Measurements from ENCODE around the gene FMN1.

FMN1 gene

DNA sequence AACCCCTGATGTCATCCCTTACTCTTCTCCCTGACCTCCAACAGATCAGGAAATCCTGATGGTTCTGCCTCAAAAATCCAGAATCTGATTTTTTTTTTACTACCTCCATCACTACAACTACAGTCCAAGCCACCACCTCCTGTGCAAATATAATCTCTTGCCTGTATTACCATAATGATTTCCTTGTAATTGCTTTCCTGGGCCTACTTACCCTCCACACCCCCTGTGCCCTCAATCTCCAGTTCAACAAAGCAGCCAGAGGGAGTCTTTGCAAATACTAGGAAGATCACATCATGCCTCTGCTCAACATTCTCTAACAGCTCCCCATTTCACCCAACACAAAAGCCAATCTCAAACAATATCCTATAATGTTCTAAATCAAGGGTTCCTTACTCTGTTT is 159.9 kb downstream of the FMN1 start:
- no peak for DNase-seq
- in situ Hi-C loops (cut with MboI; ENCODE audit: low pct_unique_long_range_greater_than_20kb, low sequenced_read_pairs) = no loop called here

DNA sequence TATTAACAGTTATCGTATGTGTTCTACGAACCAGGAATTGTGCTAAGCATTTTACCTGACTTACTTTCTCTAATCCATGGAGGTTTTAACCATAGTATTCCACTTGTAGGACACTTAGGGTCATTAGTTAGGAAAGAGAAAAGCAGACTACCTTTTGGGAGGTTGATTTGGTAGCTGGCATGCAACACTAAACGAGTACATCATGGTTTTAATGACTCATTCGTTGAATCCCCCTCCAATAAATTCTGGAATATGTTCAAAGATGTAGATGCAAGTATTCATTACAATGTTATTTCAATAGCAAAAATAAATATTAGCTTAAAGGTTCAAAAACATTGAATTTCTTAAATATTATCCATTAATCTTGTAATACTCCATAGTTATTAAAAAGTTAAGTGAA is 162.5 kb downstream of the FMN1 start:
- in situ Hi-C loops (cut with MboI; ENCODE audit: low pct_unique_long_range_greater_than_20kb, low sequenced_read_pairs) = no loop called here
- DNase-seq = no peak

DNA sequence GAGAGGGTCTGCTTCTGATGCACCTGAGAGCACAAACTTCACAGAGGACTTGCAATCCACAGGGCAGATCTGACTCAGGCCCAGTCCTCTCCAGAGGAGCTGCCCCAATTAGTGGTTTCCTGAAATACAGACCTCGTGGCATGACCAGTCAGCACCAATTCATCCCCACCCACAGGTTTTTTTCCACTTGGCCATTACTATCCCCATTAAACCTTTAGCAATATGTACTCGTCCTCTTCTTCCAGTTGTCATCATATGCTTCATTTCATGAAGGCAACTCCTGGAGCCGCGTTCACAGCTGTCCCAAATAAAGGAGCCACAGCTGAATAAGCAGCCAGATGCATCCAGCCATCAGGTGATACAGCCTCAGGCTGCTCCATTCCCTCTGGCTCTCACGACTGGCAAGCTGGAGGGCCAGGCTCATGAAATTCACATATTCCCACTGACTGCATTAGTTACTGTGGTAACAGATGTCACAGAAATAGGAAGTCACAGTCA is 163.1 kb downstream of the FMN1 start:
- in situ Hi-C loops (cut with MboI; ENCODE audit: low pct_unique_long_range_greater_than_20kb, low sequenced_read_pairs) = no loop called here
- DNase-seq = no peak

DNA sequence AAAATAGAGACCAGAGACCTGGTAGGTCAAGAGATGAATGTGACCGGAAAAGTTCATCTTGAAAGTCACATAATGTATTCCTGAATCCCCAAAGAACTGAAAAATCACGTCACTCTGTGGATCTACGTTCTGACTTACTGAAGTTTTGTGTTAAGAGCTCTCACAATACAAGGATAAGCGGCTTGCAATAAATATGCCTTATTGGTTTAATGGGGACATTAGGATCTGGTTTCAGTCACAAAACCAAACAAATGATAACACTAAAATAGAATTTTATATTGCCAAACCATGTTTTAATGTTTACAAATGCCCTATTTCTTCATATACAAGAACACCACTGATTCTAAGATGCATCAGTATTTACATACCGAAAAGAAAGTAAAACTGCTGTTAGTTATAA is 164.2 kb downstream of the FMN1 start:
- DNase-seq = no peak
- in situ Hi-C loops (cut with MboI; ENCODE audit: low pct_unique_long_range_greater_than_20kb, low sequenced_read_pairs) = no loop called here

DNA sequence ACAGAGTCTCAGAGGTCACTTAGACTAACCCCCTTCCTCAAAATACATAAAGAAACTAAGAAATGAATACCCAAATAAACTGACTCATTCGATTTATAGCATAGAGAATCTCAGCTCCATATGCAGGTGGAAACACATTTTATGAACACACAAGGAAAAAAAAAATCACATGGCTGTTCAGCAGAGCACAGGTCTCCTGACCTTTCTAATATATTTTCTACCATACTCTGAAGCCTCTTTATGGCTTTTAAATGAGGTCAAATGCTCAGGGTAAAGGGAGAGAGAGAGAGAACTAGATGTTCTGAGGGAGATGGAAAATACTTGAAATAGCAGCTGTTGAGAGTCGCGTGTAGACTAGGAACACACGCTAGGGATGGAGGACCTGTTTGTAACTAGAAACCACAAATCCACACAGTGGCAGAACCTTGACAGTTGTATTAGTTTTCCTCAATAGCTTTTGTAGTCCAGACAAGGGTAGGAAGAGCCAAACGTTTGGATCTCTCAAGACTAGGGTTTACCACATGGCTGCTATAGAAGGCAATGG is 165.3 kb downstream of the FMN1 start:
- DNase-seq = no peak

DNA sequence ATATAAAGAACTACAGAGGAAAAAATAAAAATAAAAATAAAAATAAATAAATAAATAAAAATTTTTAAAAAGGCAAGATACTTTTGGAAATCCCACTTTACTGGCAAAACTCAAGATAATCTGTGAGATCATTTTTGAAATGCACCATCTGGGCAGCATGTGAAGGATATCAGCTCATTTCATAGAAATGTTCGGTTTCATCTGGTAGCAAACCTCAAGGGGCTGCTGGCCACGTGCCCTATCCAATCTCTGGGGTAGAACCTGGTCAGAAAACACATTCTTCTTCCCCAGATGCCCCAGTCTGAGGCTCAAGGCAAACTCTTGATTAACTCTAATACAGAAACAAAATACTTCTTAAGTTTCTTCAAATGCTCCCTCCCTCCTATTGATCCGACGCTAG is 166.0 kb downstream of the FMN1 start:
- no peak for DNase-seq
- in situ Hi-C loops (cut with MboI; ENCODE audit: low pct_unique_long_range_greater_than_20kb, low sequenced_read_pairs) = no loop called here

More for the DNA sequence above, 165.3 kb downstream of the FMN1 start:
- in situ Hi-C loops (cut with MboI; ENCODE audit: low pct_unique_long_range_greater_than_20kb, low sequenced_read_pairs) = no loop called here

DNA sequence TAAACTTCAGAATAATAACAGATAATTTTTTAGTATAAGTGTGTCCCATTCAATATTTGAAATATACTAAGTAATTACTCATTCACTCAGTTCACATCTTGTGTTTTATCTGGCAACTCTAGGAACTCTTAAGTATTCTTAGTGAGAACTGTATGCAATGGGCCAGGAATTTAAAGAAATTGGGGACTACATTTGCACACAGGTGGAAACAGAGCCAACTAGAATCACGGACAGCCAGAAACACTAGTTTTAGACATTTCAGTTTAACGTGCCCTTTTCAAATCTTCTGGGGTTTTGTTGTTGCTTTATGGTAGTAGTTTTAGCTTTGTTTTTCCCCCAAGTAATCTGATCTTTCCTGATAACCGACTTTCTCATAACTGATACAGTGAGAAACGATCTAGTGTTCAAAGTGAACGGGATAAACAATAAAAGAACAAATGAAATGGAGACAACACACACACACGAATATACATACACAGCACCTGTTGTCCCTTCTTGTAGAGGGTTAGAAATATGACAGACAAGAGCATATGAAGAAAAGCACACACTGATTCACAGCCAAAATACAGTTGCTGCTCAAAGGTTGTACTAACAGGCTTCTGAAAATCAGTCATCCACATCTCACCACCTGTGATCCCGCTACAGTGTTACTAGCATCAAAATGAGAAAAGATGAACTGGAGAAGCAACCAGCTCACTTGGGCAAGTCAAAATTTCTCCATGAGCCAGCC is 167.0 kb downstream of the FMN1 start:
- in situ Hi-C loops (cut with MboI; ENCODE audit: low pct_unique_long_range_greater_than_20kb, low sequenced_read_pairs) = no loop called here
- DNase-seq = no peak

DNA sequence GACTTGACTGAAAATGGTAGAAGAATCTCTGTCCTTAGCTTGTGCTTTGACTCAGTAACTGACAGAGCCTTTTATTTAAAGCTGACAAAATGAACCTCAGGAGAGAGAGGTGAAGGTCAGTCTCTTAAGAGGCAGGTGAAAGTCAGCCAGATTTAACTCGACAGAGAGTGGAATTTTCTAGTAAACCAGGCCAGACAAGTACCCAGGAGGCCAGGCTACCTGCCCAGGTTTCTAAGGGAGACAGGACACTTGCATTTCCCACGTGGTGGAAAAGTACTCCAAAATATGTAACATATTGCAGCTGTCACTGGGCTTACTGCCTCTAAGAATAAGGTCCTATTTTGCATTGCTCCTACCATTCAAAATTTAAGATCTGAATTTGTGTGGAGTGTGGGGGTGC is 167.9 kb downstream of the FMN1 start:
- DNase-seq = no peak
- in situ Hi-C loops (cut with MboI; ENCODE audit: low pct_unique_long_range_greater_than_20kb, low sequenced_read_pairs) = no loop called here

DNA sequence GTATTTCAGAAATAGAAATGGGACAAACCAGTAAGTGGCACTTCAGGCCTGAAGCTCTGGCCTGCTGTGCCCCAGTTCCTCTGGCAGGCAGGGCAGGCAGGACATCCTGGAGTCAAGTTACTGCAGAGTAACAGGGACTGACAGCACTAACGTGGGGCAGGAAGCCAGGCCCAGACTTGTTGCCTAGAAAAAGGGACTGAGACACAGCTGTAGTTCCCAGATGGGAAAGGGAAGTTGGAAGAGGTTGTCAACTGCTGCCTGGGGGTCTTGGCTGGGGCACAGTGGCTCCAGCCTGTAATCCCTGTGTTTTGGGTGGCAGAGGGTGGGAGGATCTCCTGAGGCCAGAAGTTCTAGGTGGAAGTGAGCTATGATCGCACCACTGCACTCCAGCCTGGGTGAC is 171.9 kb downstream of the FMN1 start:
- in situ Hi-C loops (cut with MboI; ENCODE audit: low pct_unique_long_range_greater_than_20kb, low sequenced_read_pairs) = no loop called here
- peak; percentile 4 for DNase-seq

DNA sequence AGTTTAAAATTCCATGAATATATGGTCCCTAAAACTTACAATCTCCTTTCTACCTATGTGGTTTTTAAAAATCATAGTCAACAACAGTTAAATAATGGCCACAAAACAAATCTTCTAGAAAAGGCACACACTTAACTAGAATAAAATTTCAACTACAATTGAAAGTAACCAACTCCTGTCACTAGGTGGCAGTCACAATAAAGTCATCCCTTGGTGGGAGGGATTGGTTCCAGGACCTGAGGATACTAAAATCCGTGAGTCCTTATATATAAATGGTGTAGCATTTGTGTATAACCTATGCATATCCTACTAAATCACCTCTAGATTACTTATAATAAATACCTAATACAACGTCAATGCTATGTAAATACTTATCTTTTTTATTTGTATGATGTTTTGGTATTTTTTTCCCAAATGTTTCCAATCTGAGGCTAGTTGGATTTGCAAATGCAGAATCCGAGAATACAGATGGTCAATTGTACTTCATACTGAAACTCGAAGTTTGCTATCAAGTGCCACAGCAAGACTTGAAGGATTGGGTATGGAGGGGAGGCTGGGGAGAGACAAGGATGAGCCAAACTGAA is 172.6 kb downstream of the FMN1 start:
- DNase-seq = peak; percentile 33
- in situ Hi-C loops (cut with MboI; ENCODE audit: low pct_unique_long_range_greater_than_20kb, low sequenced_read_pairs) = no loop called here

DNA sequence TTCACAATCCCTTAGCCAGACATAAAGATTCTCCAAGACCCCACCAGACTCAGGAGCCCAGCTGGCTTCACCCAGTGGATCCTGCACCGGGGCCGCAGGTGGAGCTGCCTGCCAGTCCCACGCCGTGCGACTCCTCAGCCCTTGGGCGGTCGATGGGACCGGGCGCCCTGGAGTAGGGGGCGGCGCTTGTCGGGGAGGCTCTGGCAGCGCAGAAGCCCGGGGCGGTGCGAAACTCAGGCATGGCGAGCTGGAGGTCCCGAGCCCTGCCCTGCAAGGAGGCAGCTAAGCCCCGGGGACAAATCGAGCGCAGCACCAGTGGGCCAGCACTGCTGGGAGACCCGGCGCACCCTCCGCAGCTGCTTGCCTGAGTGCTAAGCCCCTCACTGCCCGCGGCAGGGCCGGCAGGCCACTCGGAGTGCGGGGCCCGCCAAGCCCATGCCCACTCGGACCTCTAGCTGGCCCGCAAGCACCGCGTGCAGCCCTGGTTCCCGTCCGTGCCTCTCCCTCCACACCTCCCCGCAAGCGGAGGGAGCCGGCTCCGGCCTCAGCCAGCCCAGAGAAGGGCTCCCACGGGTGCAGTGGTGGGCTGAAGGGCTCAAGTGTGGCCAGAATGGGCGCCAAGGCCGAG is 175.0 kb downstream of the FMN1 start:
- in situ Hi-C loops (cut with MboI; ENCODE audit: low pct_unique_long_range_greater_than_20kb, low sequenced_read_pairs) = no loop called here
- DNase-seq = no peak

DNA sequence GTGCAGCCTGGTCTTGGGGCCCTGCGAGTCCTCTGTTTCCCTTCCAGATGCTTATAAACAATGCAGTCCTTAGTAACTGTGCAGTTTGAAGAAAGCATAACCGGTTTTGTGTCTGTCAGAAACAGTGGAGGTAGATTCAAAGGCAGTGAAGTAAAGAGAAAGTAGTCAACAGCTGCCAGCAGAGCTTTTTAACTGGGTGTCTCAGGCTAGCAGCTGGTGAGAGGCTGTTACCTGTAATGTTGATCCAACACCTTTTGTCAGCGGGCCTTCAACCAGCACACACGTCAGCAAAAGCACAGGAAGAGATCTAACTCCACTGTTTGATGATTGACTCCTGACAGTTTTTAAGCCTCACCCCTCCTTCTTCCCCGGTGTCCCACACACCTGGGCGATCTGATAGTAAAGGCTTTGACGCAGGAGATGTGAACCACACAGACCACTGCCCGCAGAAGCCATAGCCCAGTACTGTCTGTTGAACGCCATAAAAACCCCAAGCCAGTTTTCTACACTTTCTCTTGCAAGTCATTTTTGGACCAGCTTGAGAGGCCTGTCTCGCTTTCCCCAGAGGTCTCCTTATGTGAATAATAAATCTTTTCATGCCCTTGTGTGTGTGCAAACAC is 178.0 kb downstream of the FMN1 start:
- in situ Hi-C loops (cut with MboI; ENCODE audit: low pct_unique_long_range_greater_than_20kb, low sequenced_read_pairs) = no loop called here

DNA sequence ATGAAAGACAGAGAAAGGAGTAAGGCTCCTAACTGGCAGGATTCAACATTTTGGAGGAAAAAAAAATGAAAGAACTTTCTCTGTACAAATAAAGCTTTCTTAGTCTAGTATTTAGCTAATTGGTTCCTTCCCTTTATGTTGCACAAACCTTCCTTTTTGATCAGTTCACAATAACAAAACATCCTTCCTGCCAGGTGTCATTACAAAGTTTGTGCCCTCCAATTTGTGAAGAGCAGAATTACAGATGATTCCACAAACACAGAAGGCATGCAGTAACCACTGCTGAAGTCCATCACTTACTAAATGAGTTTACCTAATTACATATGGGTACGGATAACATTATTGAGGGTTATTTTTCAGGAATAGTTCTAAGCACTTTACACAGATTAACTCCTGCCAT is 179.9 kb downstream of the FMN1 start:
- no peak for DNase-seq
- in situ Hi-C loops (cut with MboI; ENCODE audit: low pct_unique_long_range_greater_than_20kb, low sequenced_read_pairs) = no loop called here

More for the DNA sequence above, 178.0 kb downstream of the FMN1 start:
- no peak for DNase-seq

DNA sequence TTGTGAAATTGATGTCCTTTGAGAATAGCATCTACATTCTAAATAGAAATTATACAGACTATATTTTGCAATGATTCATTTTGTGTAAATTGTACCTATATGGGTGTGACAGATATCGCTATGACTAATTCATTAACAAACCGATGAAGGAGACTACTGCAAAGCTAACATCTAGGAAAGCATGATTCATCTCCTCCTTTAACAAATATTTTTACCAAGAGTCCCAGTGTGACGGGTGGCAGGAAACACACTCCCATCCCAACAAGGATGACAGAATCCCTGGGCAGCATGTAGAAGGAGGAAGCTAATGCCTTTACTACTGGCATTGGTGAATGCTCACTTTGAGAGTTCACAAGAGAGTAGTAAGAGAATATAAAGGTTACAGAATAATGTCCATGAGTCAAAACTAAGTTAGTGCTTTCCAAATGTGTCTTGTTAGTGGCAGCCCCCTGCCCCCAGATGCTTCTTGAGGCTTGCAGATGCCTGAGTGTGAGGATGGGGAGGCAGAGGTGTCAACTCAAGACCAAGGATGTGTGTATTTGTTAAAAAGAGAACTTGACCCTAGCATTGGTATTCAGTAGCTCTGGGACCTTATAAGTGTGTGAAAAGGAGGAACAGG is 180.6 kb downstream of the FMN1 start:
- in situ Hi-C loops (cut with MboI; ENCODE audit: low pct_unique_long_range_greater_than_20kb, low sequenced_read_pairs) = no loop called here
- DNase-seq = no peak

DNA sequence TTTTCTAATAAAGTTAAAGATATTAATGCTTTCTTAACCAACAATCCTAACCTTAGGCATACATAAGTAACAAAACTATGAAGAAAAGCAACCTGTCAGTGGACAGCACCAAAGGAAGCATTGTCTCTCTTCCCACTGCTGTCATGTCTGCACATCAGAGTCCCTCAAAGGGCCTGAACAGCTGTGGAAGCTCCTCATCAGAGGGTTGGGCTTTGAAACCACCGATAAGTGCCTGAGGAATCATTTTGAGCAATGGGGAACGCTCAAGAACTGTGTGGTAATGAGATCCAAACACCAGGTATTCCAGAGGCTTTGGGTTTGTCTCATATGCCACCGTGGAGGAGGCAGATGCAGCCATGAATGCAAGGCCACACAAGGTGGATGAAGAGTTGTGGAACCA is 182.5 kb downstream of the FMN1 start:
- in situ Hi-C loops (cut with MboI; ENCODE audit: low pct_unique_long_range_greater_than_20kb, low sequenced_read_pairs) = no loop called here
- no peak for DNase-seq

DNA sequence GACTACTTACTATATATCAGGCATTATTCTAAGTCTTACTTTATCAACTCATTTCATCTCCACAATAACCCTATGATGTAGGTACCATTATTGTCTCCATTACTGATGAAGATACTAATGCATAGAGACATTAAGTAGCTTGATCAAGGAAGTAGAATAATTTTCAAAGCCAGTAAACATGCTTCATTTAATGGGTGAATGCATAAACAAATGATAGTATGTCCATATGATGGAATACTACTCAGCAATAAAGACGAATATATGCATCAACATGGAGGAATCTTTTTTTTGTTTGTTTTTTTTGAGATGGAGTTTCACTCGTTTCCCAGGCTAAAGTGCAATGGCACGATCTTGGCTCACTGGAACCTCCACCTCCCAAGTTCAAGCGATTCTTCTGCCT is 184.9 kb downstream of the FMN1 start:
- in situ Hi-C loops (cut with MboI; ENCODE audit: low pct_unique_long_range_greater_than_20kb, low sequenced_read_pairs) = no loop called here
- no peak for DNase-seq

DNA sequence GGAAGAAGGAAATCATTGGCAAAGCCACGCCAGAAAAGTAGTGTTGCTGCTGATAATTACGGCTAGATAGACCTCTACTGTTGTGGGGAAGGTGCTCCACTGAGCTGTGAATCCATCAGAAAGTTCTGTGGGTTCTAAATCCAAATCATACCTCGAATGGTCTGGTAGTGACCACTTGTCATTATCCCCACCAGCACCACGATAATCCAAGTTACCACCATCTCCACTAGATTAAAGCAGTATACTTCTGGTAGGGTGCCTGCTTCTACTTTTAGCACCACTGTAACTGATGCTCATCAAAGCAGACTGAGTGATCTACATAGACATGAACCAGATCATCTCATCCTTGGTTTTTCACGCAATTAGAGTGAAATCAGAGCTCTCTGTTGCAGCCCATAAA is 185.5 kb downstream of the FMN1 start:
- no peak for DNase-seq
- in situ Hi-C loops (cut with MboI; ENCODE audit: low pct_unique_long_range_greater_than_20kb, low sequenced_read_pairs) = no loop called here

DNA sequence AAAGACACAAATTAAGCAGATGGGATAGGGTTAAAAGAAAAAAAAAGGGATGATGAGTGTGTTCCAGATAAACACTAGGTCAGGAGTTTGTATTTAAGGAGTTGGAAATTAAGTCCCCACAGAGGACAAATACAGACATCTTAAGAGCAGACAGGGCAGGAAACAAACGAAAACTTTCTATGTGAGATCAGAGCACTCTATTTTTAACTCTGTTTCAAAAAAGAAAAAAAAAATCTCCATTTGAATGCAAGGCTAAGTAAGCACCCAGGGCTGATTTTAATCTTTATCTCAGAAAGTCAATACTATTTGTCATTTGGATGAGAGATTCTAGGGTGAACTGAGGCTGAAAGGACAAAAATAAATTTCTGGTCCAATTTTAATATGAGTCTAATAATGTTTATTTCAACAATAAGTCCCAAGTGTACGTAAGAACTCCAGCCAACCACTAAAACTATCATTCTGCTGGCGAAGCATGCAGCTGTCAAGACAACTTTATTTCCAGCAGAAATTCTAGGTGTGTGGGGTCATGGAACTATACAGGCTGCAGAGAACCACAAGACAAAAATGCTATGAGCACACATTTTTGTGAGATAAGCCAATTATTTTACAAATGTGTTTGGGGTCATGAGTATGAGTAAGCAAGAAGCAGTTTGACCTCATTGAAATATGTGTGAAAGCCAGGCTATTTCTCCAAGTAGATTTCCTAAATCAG is 186.1 kb downstream of the FMN1 start:
- in situ Hi-C loops (cut with MboI; ENCODE audit: low pct_unique_long_range_greater_than_20kb, low sequenced_read_pairs) = no loop called here
- DNase-seq = no peak

DNA sequence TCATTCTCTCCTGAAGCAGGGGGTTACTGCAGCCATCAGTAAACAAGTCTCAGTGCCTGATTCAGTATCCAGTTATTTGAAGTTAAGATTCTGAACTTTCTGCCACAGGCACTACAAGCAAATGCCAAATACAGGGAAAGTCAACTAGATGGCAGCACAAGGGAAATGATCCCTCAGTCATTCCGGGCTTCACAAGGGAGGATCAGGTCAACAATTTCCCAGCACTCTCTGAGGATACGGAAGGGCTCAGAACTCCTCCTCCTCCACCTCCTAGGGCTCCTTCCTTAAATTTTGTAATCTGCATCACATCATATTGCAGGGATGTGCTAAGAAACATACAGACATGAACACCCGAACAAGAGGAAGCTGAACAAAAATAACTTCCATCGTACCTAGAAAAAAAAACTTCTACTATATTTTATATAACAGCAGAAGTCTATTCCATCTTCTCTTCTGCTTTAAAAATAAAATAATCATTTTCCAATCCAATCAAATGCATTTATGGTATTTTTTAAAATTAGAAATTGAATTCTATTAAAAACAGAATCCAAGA is 187.1 kb downstream of the FMN1 start:
- no peak for DNase-seq
- in situ Hi-C loops (cut with MboI; ENCODE audit: low pct_unique_long_range_greater_than_20kb, low sequenced_read_pairs) = no loop called here

Measured in KBM-7 (cell line).